DOHH2 (cell line): ENCODE measurements around the gene DBN1.

Experiments
- H3F3A ChIP-seq: fragments of 200-600 bp; sonication (generic), shearing (Covaris generic); 2 replicates; pipeline ENCODE4 v1.6.0; 2016; ENCODE audit warnings: antibody characterized with exemption, mild to moderate bottlenecking; ENCODE audit not compliant: control insufficient read depth, insufficient read depth
- H3K27ac ChIP-seq: fragments of 200-600 bp; sonication (generic); 2 replicates; pipeline ENCODE4 v1.5.1; 2014; ENCODE audit warnings: low read depth, mild to moderate bottlenecking, low read length, moderate library complexity
- H3K27me3 ChIP-seq: fragments of 200-600 bp; sonication (generic); 2 replicates; pipeline ENCODE4 v1.6.1; 2014; ENCODE audit warnings: mild to moderate bottlenecking, low read length, mixed read lengths; ENCODE audit not compliant: control insufficient read depth
- H3K36me3 ChIP-seq: fragments of 200-600 bp; sonication (generic); 2 replicates; pipeline ENCODE4 v1.6.1; 2014; ENCODE audit warnings: mild to moderate bottlenecking, low read length, moderate library complexity, mixed read lengths; ENCODE audit not compliant: control insufficient read depth
- H3K4me1 ChIP-seq: fragments of 200-600 bp; sonication (generic); 2 replicates; pipeline ENCODE4 v1.6.1; 2014; ENCODE audit warnings: mild to moderate bottlenecking, low read length, mixed read lengths; ENCODE audit not compliant: control insufficient read depth
- H3K4me2 ChIP-seq: fragments of 200-600 bp; sonication (generic); 2 replicates; pipeline ENCODE4 v1.6.0; 2014; ENCODE audit warnings: mild to moderate bottlenecking, low read length, moderate library complexity
- H3K4me3 ChIP-seq: fragments of 200-600 bp; sonication (generic); 2 replicates; pipeline ENCODE4 v1.5.1; 2014; ENCODE audit warnings: mild to moderate bottlenecking, low read length, mixed read lengths
- H3K79me2 ChIP-seq: fragments of 200-600 bp; sonication (generic); 2 replicates; pipeline ENCODE4 v1.6.1; 2014; ENCODE audit warnings: mild to moderate bottlenecking, low read length, mixed read lengths; ENCODE audit not compliant: control insufficient read depth
- H3K9me2 ChIP-seq: fragments of 200-600 bp; sonication (generic); replicated peaks from 2 replicates; pipeline ENCODE4 v1.6.1; 2014; ENCODE audit warnings: mild to moderate bottlenecking, low read length, mixed read lengths; ENCODE audit not compliant: control insufficient read depth
- H3K9me3 ChIP-seq: fragments of 200-600 bp; sonication (generic); 2 replicates; pipeline ENCODE4 v1.6.1; 2014; ENCODE audit warnings: antibody characterized with exemption, low read length, mixed read lengths; ENCODE audit not compliant: control insufficient read depth, insufficient read depth
- H4K20me1 ChIP-seq: fragments of 200-600 bp; sonication (generic); 2 replicates; pipeline ENCODE4 v1.6.0; 2014; ENCODE audit warnings: low read depth, mild to moderate bottlenecking, antibody characterized with exemption, low read length, moderate library complexity; ENCODE audit not compliant: control insufficient read depth, insufficient read depth
- EZH2phosphoT487 ChIP-seq: fragments of 200-600 bp; sonication (generic); IDR thresholded peaks from 2 replicates; pipeline ENCODE4 v1.6.1; 2017; ENCODE audit warnings: borderline replicate concordance, mild to moderate bottlenecking, antibody characterized with exemption, low read length, moderate library complexity, mixed read lengths
- TF ChIP-seq, protein P1 (sequence below): fragments of 200-600 bp; sonication (generic); IDR thresholded peaks from one replicate; pipeline ENCODE4 v1.5.1; 2014; ENCODE audit warnings: antibody characterized with exemption, mild to moderate bottlenecking, low read depth, low read length; ENCODE audit not compliant: poor library complexity, severe bottlenecking

Gene DBN1

DNA sequence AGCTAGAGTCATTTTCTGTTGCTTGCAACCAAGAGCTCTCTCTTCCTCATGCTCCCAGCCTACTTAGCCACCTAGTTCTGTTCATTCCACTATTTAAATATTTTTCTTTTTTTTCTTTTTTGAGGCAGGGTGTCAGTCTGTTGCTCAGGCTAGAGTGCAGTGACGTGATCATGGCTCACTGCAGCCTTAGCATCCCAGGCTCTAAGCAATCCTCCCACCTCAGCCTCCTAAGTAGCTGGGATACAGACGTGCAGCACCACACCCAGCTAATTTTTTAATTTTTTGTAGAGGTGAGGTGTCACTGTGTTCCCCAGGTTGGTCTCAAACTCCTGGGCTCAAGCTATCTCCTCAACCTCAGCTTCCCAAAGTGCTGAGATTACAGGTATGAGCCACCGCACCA, 59.0 kb downstream of the DBN1 start:
- H3K4me1 ChIP-seq, result peaks cover 6% of the 10 kb centered on the region; the same call in 1 of the 2 replicates
- H3F3A ChIP-seq, result no peaks in the 10 kb centered on the region
- H3K27ac ChIP-seq, result no peak overlapping the region
- no peaks in the 10 kb centered on the region for H4K20me1 ChIP-seq
- H3K79me2 ChIP-seq, result no peaks in the 10 kb centered on the region
- no peaks in the 10 kb centered on the region for H3K9me2 ChIP-seq
- TF ChIP-seq, protein P1, sequence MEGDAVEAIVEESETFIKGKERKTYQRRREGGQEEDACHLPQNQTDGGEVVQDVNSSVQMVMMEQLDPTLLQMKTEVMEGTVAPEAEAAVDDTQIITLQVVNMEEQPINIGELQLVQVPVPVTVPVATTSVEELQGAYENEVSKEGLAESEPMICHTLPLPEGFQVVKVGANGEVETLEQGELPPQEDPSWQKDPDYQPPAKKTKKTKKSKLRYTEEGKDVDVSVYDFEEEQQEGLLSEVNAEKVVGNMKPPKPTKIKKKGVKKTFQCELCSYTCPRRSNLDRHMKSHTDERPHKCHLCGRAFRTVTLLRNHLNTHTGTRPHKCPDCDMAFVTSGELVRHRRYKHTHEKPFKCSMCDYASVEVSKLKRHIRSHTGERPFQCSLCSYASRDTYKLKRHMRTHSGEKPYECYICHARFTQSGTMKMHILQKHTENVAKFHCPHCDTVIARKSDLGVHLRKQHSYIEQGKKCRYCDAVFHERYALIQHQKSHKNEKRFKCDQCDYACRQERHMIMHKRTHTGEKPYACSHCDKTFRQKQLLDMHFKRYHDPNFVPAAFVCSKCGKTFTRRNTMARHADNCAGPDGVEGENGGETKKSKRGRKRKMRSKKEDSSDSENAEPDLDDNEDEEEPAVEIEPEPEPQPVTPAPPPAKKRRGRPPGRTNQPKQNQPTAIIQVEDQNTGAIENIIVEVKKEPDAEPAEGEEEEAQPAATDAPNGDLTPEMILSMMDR, result no peak
- TF ChIP-seq EZH2phosphoT487, result no peak
- no peak overlapping the region for H3K4me2 ChIP-seq
- peaks cover 9% of the 10 kb centered on the region; the same call in 1 of the 2 replicates for H3K27me3 ChIP-seq
- H3K9me3 ChIP-seq, result no peaks in the 10 kb centered on the region
- H3K36me3 ChIP-seq, result no peaks in the 10 kb centered on the region
- no peak overlapping the region for H3K4me3 ChIP-seq

DNA sequence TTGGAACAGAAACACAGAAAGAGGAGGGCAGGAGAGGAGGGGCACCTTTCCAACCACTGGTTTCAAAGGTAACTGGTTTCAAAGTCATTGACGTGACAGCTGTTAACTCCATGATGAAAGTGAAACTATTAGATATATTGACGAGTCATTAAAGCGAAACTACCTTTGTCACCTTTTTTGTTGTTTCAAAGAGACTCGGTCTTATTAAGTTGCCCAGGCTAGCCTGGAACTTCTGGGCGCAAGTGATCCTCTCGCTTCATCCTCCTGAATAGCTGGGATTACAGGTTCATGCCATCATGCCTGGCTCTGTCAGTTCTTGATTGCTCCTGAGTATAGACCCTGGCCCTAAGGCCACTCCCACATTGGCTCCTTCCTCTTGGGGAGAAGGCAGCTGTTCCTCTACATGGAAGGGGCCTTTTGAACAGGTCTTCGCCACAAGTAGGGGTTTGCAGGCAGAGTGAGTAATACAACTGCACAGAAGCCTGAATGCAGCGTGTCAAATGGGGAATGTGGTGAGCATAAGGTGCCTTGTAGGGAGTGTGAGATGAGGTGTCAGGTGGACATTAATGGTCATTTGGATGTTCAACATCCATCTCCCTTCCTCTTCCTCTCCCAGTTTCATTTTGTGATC, 60.7 kb downstream of the DBN1 start:
- no peaks in the 10 kb centered on the region for H3K9me3 ChIP-seq
- TF ChIP-seq, protein P1, result no peak
- TF ChIP-seq EZH2phosphoT487, result no peak
- no peaks in the 10 kb centered on the region for H3K79me2 ChIP-seq
- H3K4me3 ChIP-seq, result no peak overlapping the region
- H3K27me3 ChIP-seq, result peaks cover 9% of the 10 kb centered on the region; the same call in 1 of the 2 replicates
- H3F3A ChIP-seq, result no peaks in the 10 kb centered on the region
- H3K27ac ChIP-seq, result no peak overlapping the region
- no peak overlapping the region for H3K4me2 ChIP-seq
- no peaks in the 10 kb centered on the region for H3K36me3 ChIP-seq
- H4K20me1 ChIP-seq, result no peaks in the 10 kb centered on the region
- peaks cover 6% of the 10 kb centered on the region; the same call in 1 of the 2 replicates for H3K4me1 ChIP-seq
- no peaks in the 10 kb centered on the region for H3K9me2 ChIP-seq

DNA sequence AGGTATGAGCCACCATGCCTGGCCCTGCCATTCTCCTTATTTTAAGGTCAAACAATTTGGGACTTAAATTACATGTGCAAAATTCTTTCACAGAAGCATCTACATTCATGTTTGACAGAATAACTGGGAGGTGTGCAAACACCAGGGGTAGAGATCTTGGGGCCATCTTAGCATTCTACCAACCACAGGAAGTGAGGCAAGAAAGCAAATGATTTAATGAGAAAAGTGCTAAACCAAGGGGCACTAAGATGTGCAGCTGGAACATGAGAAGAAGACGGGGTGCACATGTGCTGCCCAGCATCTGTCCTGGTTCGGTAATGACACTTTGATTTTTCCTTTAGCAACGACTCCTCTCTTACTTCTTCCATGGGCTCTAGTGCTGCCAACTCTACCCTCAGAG, 62.9 kb downstream of the DBN1 start:
- no peaks in the 10 kb centered on the region for H3K36me3 ChIP-seq
- H3K79me2 ChIP-seq, result no peaks in the 10 kb centered on the region
- no peak overlapping the region for H3K4me2 ChIP-seq
- no peak for TF ChIP-seq EZH2phosphoT487
- TF ChIP-seq, protein P1, result no peak
- no peaks in the 10 kb centered on the region for H3K9me2 ChIP-seq
- H3K27ac ChIP-seq, result no peak overlapping the region
- no peaks in the 10 kb centered on the region for H3K9me3 ChIP-seq
- peaks cover 6% of the 10 kb centered on the region for H3K4me1 ChIP-seq
- H3K4me3 ChIP-seq, result no peak overlapping the region
- H3K27me3 ChIP-seq, result peaks cover 12% of the 10 kb centered on the region; the same call in 1 of the 2 replicates
- H4K20me1 ChIP-seq, result no peaks in the 10 kb centered on the region
- no peaks in the 10 kb centered on the region for H3F3A ChIP-seq
